GM12878 (cell line): ENCODE results near the gene VAT1.
"Not testable (repeated sequence)": the region's sequence is repeated elsewhere in the genome, so short reads cannot be mapped to it uniquely, and the experiment has no call there.

Source experiments
- BCL3 ChIP-seq: IDR thresholded peaks from 2 replicates; pipeline ENCODE4 v1.6.1; 2011; ENCODE audit warnings: borderline replicate concordance, low read depth, mild to moderate bottlenecking, moderate library complexity, low read length; ENCODE audit not compliant: insufficient read depth, poor library complexity, severe bottlenecking
- EP300 ChIP-seq, 2 experiments: fragments of 150-350 bp in 1 of 2; IDR thresholded peaks; 2 replicates each; pipeline ENCODE4 v1.6.1; 2011 to 2012; ENCODE audit warnings: low read depth in 2 of 2, low read length in 2 of 2, borderline replicate concordance in 1 of 2, improper control_type of control experiment in 1 of 2, inconsistent platforms in 1 of 2; ENCODE audit not compliant: control insufficient read depth in 1 of 2
- JUND ChIP-seq: IDR thresholded peaks from 2 replicates; pipeline ENCODE4 v1.6.1; 2012; ENCODE audit warnings: low read depth, mild to moderate bottlenecking, low read length, improper control_type of control experiment, moderate library complexity
- MTA3 ChIP-seq: IDR thresholded peaks from 2 replicates; pipeline ENCODE4 v1.6.1; 2012; ENCODE audit warnings: low read length, inconsistent platforms, borderline replicate concordance
- RBBP5 ChIP-seq: fragments of 200-600 bp; sonication (generic); conservative IDR thresholded peaks from 2 replicates; pipeline ENCODE4 v1.6.1; 2016
- SRF ChIP-seq, 2 experiments: IDR thresholded peaks; 2 replicates each; pipeline ENCODE4 v1.6.1; 2011; ENCODE audit warnings: low read depth in 2 of 2, low read length in 2 of 2, mild to moderate bottlenecking in 1 of 2, moderate library complexity in 1 of 2
- TBL1XR1 ChIP-seq: IDR thresholded peaks from 2 replicates; pipeline ENCODE4 v1.6.1; 2012; ENCODE audit warnings: low read depth, low read length, improper control_type of control experiment

DNA sequence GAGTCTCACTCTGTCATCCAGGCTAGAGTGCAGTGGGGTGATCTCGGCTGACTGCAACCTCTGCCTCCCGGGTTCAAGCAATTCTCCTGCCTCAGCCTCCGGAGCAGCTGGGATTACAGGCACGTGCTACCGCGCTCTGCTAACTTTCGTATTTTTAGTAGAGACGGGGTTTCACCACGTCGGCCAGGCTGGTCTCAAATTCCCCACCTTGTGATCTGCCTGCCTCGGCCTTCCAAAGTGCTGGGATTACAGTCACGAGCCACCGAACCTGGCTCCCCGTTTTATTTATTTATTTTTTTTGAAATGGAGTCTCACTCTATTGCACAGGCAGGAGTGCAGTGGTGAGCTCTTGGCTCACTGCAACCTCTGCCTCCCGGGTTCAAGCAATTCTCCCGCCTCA is 46.5 kb downstream of the VAT1 start:
- TF ChIP-seq JUND; RBBP5; TBL1XR1; EP300 (IDR thresholded peaks at IDR 0.05; ENCODE audit: borderline replicate concordance in 1 of 2, control insufficient read depth in 1 of 2, low read depth in 2 of 2, low read length in 2 of 2); BCL3; MTA3; SRF (IDR thresholded peaks at IDR 0.05; ENCODE audit: low read depth in 2 of 2, low read length in 2 of 2): not testable (repeated sequence)
